GM06990 (cell line): ENCODE data around the gene DDRGK1.
A peak's percentile ranks its signal among the peaks of the same experiment; 100 is the strongest.
"Not testable (repeated sequence)": the region's sequence is repeated elsewhere in the genome, so short reads cannot be mapped to it uniquely, and the experiment has no call there.

Experiments used
- DNase-seq: peaks from one replicate; pipeline ENCODE4 v3.0.0-alpha.2; 2011; ENCODE audit not compliant: insufficient read length; ENCODE audit errors: extremely low read depth
- H3K27me3 ChIP-seq: replicated peaks from 2 replicates; pipeline ENCODE4 v1.6.0; 2011; ENCODE audit warnings: low read length; ENCODE audit not compliant: control insufficient read depth, insufficient read depth
- H3K36me3 ChIP-seq: 2 replicates; pipeline ENCODE4 v1.5.1; 2011; ENCODE audit warnings: low read length; ENCODE audit not compliant: control insufficient read depth, insufficient read depth
- H3K4me3 ChIP-seq: replicated peaks from 2 replicates; pipeline ENCODE4 v1.5.1; 2011; ENCODE audit warnings: low read depth, mild to moderate bottlenecking, control low read depth, low read length
- TF ChIP-seq, protein P1 (sequence below): IDR thresholded peaks from 2 replicates; pipeline ENCODE4 v1.5.1; 2011; ENCODE audit warnings: low read length, control low read depth, mild to moderate bottlenecking, inconsistent platforms; ENCODE audit not compliant: insufficient read depth, poor library complexity, severe bottlenecking

DDRGK1 gene

DNA sequence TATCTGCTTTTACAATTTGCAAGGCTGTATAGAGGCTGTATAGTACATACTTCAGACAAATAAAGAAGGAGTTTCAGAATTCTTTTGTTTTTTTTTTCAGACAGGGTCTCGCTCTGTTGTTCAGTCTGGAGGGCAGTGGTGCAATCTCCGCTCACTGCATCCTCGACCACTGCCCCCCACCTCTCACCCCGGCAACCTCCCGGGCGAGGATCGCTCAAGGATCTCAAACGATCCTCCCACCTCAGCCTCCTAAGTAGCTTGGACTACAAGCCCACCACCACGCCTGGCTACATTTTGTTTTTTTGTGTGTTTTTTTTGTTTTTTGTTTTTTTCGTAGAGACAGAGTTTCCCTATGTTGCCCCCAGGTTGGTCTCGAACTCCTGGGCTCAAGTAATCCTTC lies 46.7 kb downstream of the DDRGK1 start:
- TF ChIP-seq, protein P1, sequence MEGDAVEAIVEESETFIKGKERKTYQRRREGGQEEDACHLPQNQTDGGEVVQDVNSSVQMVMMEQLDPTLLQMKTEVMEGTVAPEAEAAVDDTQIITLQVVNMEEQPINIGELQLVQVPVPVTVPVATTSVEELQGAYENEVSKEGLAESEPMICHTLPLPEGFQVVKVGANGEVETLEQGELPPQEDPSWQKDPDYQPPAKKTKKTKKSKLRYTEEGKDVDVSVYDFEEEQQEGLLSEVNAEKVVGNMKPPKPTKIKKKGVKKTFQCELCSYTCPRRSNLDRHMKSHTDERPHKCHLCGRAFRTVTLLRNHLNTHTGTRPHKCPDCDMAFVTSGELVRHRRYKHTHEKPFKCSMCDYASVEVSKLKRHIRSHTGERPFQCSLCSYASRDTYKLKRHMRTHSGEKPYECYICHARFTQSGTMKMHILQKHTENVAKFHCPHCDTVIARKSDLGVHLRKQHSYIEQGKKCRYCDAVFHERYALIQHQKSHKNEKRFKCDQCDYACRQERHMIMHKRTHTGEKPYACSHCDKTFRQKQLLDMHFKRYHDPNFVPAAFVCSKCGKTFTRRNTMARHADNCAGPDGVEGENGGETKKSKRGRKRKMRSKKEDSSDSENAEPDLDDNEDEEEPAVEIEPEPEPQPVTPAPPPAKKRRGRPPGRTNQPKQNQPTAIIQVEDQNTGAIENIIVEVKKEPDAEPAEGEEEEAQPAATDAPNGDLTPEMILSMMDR: no peak
- H3K27me3 ChIP-seq: no peaks in the 10 kb centered on the region
- H3K36me3 ChIP-seq: peaks cover 3% of the 10 kb centered on the region
- peak overlapping the region; percentile 97 for H3K4me3 ChIP-seq
- DNase-seq: no peak

DNA sequence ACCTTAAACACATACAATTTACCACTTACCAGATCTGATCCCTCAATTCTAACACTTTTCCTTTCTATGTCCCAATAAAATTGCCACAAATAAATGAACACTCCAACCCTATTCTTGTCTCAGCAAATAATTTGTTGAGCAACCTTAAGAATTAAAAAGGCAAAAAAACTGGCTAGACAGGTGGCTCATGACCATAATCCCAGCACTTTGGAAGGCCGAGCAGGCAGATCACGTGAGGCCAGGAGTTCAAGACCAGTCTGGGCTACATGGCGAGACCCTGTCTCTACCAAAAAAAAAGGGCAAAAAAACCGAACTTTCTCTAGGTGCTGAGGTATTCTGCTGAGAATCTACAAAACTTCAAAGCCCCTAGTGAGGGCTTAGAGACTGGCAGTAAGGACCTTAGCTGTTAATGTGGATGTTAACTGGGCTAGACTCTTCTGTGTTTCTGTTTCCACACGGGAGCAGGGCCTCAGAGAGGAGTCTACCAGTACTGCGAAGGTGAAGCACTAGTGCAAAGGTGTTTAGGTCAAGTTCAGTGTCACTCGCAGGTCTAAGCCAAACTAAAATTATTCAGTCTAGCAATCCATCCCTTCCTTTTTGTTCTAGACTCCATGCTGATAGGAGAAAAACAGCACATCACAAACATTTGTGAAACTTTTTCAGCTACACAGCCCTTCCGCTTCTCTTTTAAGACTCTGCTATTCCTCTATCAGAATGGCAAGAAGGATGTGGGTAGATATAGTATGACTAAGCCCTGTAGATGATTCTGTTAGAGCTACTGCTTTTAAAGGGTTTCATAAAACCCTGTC lies 47.5 kb downstream of the DDRGK1 start:
- H3K4me3 ChIP-seq: peak overlapping the region; percentile 97
- peak; percentile 50 for DNase-seq
- H3K27me3 ChIP-seq: no peaks in the 10 kb centered on the region
- H3K36me3 ChIP-seq: peaks cover 3% of the 10 kb centered on the region
- TF ChIP-seq, protein P1: no peak

DNA sequence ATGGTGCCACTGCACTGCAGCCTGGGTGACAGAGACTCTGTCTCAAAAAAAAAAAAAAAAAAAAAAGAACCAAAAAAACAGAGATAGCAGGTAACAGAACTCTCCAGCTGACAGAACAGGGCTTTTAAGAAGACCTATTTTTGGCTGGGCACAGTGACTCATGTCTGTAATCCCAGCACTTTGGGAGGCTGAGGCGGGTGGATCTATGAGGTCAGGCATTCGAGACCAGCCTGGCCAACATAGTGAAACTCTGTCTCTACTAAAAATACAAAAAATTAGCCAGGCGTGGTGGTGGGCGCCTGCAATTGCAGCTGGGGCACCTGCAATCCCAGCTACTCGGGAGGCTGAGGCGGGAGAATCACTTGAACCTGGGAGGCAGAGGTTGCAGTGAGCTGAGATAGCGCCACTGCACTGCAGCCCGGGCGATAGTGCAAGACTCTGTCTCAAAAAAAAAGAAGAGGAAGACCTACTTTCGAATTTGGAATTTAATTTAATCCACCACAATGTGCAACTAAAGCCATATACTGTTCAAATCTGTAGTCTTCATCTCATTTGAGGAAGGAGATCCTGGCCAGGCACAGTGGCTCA lies 52.3 kb downstream of the DDRGK1 start:
- not testable (repeated sequence) for H3K4me3 ChIP-seq, H3K27me3 ChIP-seq
- H3K36me3 ChIP-seq: peaks cover 16% of the 10 kb centered on the region
- DNase-seq: peak; percentile 52

DNA sequence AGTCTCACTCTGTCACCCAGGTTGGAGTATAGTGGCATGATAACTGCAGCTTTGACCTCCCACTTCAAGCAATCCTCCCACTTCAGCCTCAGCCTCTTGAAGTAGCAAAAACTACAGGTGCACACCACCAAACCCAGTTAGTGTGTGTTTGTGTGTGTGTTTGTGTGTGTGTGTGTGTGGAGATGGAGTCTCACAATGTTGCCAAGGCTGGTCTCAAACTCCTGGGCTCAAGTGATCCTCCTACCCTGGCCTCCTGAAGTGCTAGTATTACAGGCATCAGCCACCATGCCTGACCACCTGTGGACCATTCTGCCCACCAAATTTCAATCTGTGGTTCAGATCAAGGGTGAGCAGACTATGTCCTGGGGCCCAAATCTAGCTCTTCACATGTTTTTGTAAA lies 53.6 kb downstream of the DDRGK1 start:
- Histone ChIP-seq H3K27me3 (no peaks in the 10 kb centered on the region), H3K4me3 (no peak overlapping the region), H3K36me3 (peaks cover 18% of the 10 kb centered on the region)
- no peak for DNase-seq
- TF ChIP-seq, protein P1: no peak

DNA sequence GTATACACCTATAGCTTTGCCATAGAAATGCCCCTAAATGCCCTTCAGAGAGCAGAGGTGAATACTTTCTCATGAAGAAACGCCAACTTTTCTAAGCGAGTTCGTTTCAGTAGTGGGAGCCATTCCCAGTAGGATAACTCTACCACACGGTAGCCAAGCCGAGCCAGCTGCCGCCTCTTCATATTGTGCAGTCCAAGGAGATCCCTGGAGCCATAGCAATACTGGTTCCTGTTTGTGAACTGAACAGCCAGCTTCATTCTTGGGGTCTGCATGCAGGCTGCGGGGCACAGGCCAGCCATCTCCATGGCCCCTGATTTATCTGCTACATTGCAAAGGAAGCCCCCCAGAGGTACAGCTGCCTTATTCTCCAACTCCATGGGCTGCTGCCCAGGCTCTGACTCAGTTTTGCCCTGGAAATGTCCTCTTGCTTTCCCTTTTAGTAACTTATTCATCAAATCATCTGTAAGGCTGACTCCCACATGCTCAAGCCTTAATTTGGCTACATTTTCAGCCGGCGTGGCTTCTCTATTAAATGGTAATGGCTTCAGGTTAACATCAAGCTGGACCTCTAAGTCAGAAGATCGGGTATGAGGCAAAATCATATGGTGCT lies 57.6 kb downstream of the DDRGK1 start:
- TF ChIP-seq, protein P1: no peak
- DNase-seq: no peak
- Histone ChIP-seq H3K27me3 (no peaks in the 10 kb centered on the region), H3K4me3 (no peak overlapping the region), H3K36me3 (peaks cover 16% of the 10 kb centered on the region)

DNA sequence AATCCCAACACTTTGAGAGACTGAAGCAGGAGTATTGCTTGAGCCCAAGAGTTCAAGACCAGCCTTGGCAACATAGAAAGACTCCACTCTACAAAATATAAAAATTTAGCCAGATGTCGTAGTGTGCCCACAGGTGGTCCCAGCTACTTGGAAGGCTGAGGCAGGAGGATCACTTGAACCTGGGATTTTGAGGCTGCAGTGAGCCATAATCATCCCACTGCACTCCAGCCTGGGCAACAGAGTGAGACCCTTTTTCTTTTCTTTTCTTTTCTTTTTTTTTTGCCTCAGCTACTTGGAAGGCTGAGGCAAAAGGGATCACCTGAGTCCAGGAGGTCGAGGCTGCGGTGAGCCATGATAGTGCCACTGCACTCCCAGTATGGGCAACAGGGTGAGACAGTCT lies 62.7 kb downstream of the DDRGK1 start:
- TF ChIP-seq, protein P1: no peak
- Histone ChIP-seq H3K27me3 (no peaks in the 10 kb centered on the region), H3K4me3 (no peak overlapping the region), H3K36me3 (peaks cover under 1% of the 10 kb centered on the region)
- DNase-seq: no peak
